Trophoblast cell (in vitro differentiated cells and primary cell): ENCODE measurements around the gene LAMA3.

Source experiments
- DNase-seq, 2 donors: peaks; one replicate each; pipeline ENCODE4 v3.0.0-alpha.2; 2016
- H2AFZ ChIP-seq: 2 replicates; pipeline ENCODE4 v1.6.1; 2013; ENCODE audit warnings: low read length, moderate library complexity, mild to moderate bottlenecking; ENCODE audit not compliant: insufficient read depth, poor library complexity
- H2AK5ac ChIP-seq: 2 replicates; pipeline ENCODE4 v1.6.1; 2013; ENCODE audit warnings: mild to moderate bottlenecking, low read length
- H2BK120ac ChIP-seq: 2 replicates; pipeline ENCODE4 v1.6.1; 2013; ENCODE audit warnings: low read length, mild to moderate bottlenecking, moderate library complexity; ENCODE audit not compliant: insufficient read depth, poor library complexity
- H2BK12ac ChIP-seq: 2 replicates; pipeline ENCODE4 v1.6.1; 2013; ENCODE audit warnings: mild to moderate bottlenecking, low read length, moderate library complexity
- H2BK5ac ChIP-seq: 2 replicates; pipeline ENCODE4 v1.6.1; 2013; ENCODE audit warnings: low read length, low read depth, moderate library complexity, mild to moderate bottlenecking; ENCODE audit not compliant: poor library complexity
- H3K14ac ChIP-seq: 2 replicates; pipeline ENCODE4 v1.6.1; 2013; ENCODE audit warnings: mild to moderate bottlenecking, low read length
- H3K18ac ChIP-seq: 2 replicates; pipeline ENCODE4 v1.6.1; 2013; ENCODE audit warnings: mild to moderate bottlenecking, low read length
- H3K23ac ChIP-seq: 2 replicates; pipeline ENCODE4 v1.6.1; 2013; ENCODE audit warnings: low read length
- H3K27ac ChIP-seq: 2 replicates; pipeline ENCODE4 v1.5.1; 2013; ENCODE audit warnings: low read depth, mild to moderate bottlenecking, inconsistent platforms, low read length, moderate library complexity
- H3K27me3 ChIP-seq: 2 replicates; pipeline ENCODE4 v1.6.1; 2013; ENCODE audit warnings: inconsistent platforms, mild to moderate bottlenecking, low read length, moderate library complexity; ENCODE audit not compliant: insufficient read depth
- H3K36me3 ChIP-seq, 2 experiments: 1 replicate in 1 of 2; 2 replicates in 1 of 2; pipeline ENCODE4 v1.6.1; 2013; ENCODE audit warnings: low read length in 2 of 2, mild to moderate bottlenecking in 2 of 2, moderate library complexity in 1 of 2; ENCODE audit not compliant: insufficient read depth in 2 of 2, control insufficient read depth in 1 of 2
- H3K4ac ChIP-seq: 2 replicates; pipeline ENCODE4 v1.6.1; 2013; ENCODE audit warnings: low read depth, mild to moderate bottlenecking, low read length, moderate library complexity
- H3K4me1 ChIP-seq, 2 experiments: 1 replicate in 1 of 2; 2 replicates in 1 of 2; pipeline ENCODE4 v1.6.1; 2013; ENCODE audit warnings: low read length in 2 of 2, mild to moderate bottlenecking in 2 of 2, moderate library complexity in 1 of 2; ENCODE audit not compliant: insufficient read depth in 2 of 2, control insufficient read depth in 1 of 2
- H3K4me2 ChIP-seq: 2 replicates; pipeline ENCODE4 v1.6.1; 2013; ENCODE audit warnings: inconsistent platforms, mild to moderate bottlenecking, low read length, moderate library complexity
- H3K4me3 ChIP-seq: 2 replicates; pipeline ENCODE4 v1.5.1; 2013; ENCODE audit warnings: mild to moderate bottlenecking, low read depth, low read length, inconsistent platforms
- H3K79me1 ChIP-seq: one replicate; pipeline ENCODE4 v1.6.1; 2013; ENCODE audit warnings: low read length
- H3K79me2 ChIP-seq: 2 replicates; pipeline ENCODE4 v1.6.1; 2013; ENCODE audit warnings: low read length, mild to moderate bottlenecking; ENCODE audit not compliant: control insufficient read depth, insufficient read depth, poor library complexity
- H3K9ac ChIP-seq: 2 replicates; pipeline ENCODE4 v1.6.1; 2013; ENCODE audit warnings: mild to moderate bottlenecking, low read length
- H3K9me3 ChIP-seq: 2 replicates; pipeline ENCODE4 v1.6.1; 2013; ENCODE audit warnings: low read depth, mild to moderate bottlenecking, control low read depth, inconsistent platforms, low read length; ENCODE audit not compliant: insufficient read depth
- H4K12ac ChIP-seq: 2 replicates; pipeline ENCODE4 v1.6.1; 2013; ENCODE audit warnings: low read depth, mild to moderate bottlenecking, low read length, moderate library complexity
- H4K8ac ChIP-seq: 2 replicates; pipeline ENCODE4 v1.6.1; 2013; ENCODE audit warnings: low read depth, mild to moderate bottlenecking, low read length, moderate library complexity
- H4K91ac ChIP-seq: one replicate; pipeline ENCODE4 v1.6.1; 2013; ENCODE audit warnings: low read depth, mild to moderate bottlenecking, low read length, moderate library complexity
- WGBS: extraction: QIAGEN DNeasy Blood & Tissue Kit; methylation state at CpG from one replicate; pipeline ENCODE4 v1.1.7; 2013; ENCODE audit warnings: missing lambda C conversion rate; ENCODE audit not compliant: insufficient read length, insufficient coverage; ENCODE audit errors: extremely low coverage; 5-methylcytosine and 5-hydroxymethylcytosine counted together

Gene LAMA3

GRCh38 chr18:23998820-23999219 is 309.6 kb downstream of the LAMA3 start:
- Histone ChIP-seq H2BK12ac (no peak overlapping the region), H3K79me1 (no peaks in the 10 kb centered on the region), H3K4me2 (no peak overlapping the region), H3K36me3 (no peaks in the 10 kb centered on the region), H3K27ac (no peak overlapping the region), H4K12ac (no peak overlapping the region), H2AFZ (no peak overlapping the region), H3K23ac (no peak overlapping the region), H3K4me3 (no peak overlapping the region), H3K4ac (no peak overlapping the region), H4K8ac (no peak overlapping the region), H4K91ac (no peak overlapping the region), H3K27me3 (no peaks in the 10 kb centered on the region), H2BK120ac (no peak overlapping the region), H3K9ac (no peak overlapping the region), H3K9me3 (no peaks in the 10 kb centered on the region), H3K4me1 (peaks cover 2 to 4% of the 10 kb centered on the region in 2 experiments), H2BK5ac (no peak overlapping the region), H3K79me2 (no peaks in the 10 kb centered on the region), H2AK5ac (no peak overlapping the region), H3K14ac (no peak overlapping the region), H3K18ac (no peak overlapping the region)
- DNase-seq, result no peak
- no CpG with 5 or more reads among the region's 4 CpGs for WGBS

GRCh38 chr18:24000613-24001490 is 311.6 kb downstream of the LAMA3 start:
- Histone ChIP-seq H3K79me2 (no peaks in the 10 kb centered on the region), H3K4me3 (no peak overlapping the region), H3K14ac (no peak overlapping the region), H3K9me3 (no peaks in the 10 kb centered on the region), H3K27me3 (no peaks in the 10 kb centered on the region), H2AK5ac (no peak overlapping the region), H2BK12ac (no peak overlapping the region), H2BK120ac (no peak overlapping the region), H4K12ac (no peak overlapping the region), H3K36me3 (no peaks in the 10 kb centered on the region), H3K4me1 (peaks cover 2 to 4% of the 10 kb centered on the region in 2 experiments), H2AFZ (no peak overlapping the region), H3K9ac (no peak overlapping the region), H3K79me1 (no peaks in the 10 kb centered on the region), H4K8ac (no peak overlapping the region), H3K27ac (no peak overlapping the region), H4K91ac (no peak overlapping the region), H3K4me2 (no peak overlapping the region), H3K4ac (no peak overlapping the region), H3K18ac (no peak overlapping the region), H3K23ac (no peak overlapping the region), H2BK5ac (no peak overlapping the region)
- no CpG with 5 or more reads among the region's 8 CpGs for WGBS
- no peak for DNase-seq

GRCh38 chr18:24002479-24002878 is 313.2 kb downstream of the LAMA3 start:
- no peak overlapping the region for H4K8ac ChIP-seq
- no peaks in the 10 kb centered on the region for H3K27me3 ChIP-seq
- H3K4ac ChIP-seq, result no peak overlapping the region
- no peak overlapping the region for H3K14ac ChIP-seq
- no peak overlapping the region for H3K27ac ChIP-seq
- H2BK5ac ChIP-seq, result no peak overlapping the region
- no peak overlapping the region for H2BK12ac ChIP-seq
- no peaks in the 10 kb centered on the region for H3K9me3 ChIP-seq
- H3K79me1 ChIP-seq, result no peaks in the 10 kb centered on the region
- no peak overlapping the region for H2BK120ac ChIP-seq
- WGBS, result no CpG with 5 or more reads among the region's 3 CpGs
- no peak overlapping the region for H3K18ac ChIP-seq
- DNase-seq, result no peak
- no peak overlapping the region for H3K9ac ChIP-seq
- H3K36me3 ChIP-seq, result no peaks in the 10 kb centered on the region
- H3K4me3 ChIP-seq, result no peak overlapping the region
- H3K79me2 ChIP-seq, result no peaks in the 10 kb centered on the region
- H4K12ac ChIP-seq, result no peak overlapping the region
- no peak overlapping the region for H4K91ac ChIP-seq
- H2AK5ac ChIP-seq, result no peak overlapping the region
- H3K4me1 ChIP-seq, result peaks cover 2 to 4% of the 10 kb centered on the region in 2 experiments
- no peak overlapping the region for H2AFZ ChIP-seq
- H3K23ac ChIP-seq, result no peak overlapping the region
- no peak overlapping the region for H3K4me2 ChIP-seq

GRCh38 chr18:24003288-24003687 is 314.0 kb downstream of the LAMA3 start:
- H3K4me1 ChIP-seq, result peaks cover 2 to 4% of the 10 kb centered on the region in 2 experiments
- no peak overlapping the region for H3K18ac ChIP-seq
- no peak overlapping the region for H3K23ac ChIP-seq
- no peak overlapping the region for H4K8ac ChIP-seq
- no peak overlapping the region for H2BK120ac ChIP-seq
- no peaks in the 10 kb centered on the region for H3K27me3 ChIP-seq
- H2BK5ac ChIP-seq, result no peak overlapping the region
- no peak overlapping the region for H2AK5ac ChIP-seq
- no peaks in the 10 kb centered on the region for H3K79me2 ChIP-seq
- WGBS, result no CpG with 5 or more reads among the region's 3 CpGs
- H3K79me1 ChIP-seq, result no peaks in the 10 kb centered on the region
- H3K14ac ChIP-seq, result no peak overlapping the region
- no peak overlapping the region for H3K4me2 ChIP-seq
- no peak overlapping the region for H3K4me3 ChIP-seq
- DNase-seq, result no peak
- no peak overlapping the region for H4K91ac ChIP-seq
- H2BK12ac ChIP-seq, result no peak overlapping the region
- H3K4ac ChIP-seq, result no peak overlapping the region
- no peak overlapping the region for H4K12ac ChIP-seq
- H3K9ac ChIP-seq, result no peak overlapping the region
- H3K9me3 ChIP-seq, result no peaks in the 10 kb centered on the region
- no peak overlapping the region for H3K27ac ChIP-seq
- no peak overlapping the region for H2AFZ ChIP-seq
- H3K36me3 ChIP-seq, result no peaks in the 10 kb centered on the region
